LNCAP (cell line): Measurements from ENCODE around the gene GREB1L.

Source experiments
- CTCF ChIP-seq: fragments of 450-650 bp; IDR thresholded peaks from 2 replicates; pipeline ENCODE4 v1.5.1; 2017; ENCODE audit warnings: mild to moderate bottlenecking

The GREB1L gene

GRCh38 chr18:21452796-21453510, 210.9 kb downstream of the GREB1L start:
- TF ChIP-seq CTCF, result no peak

- TF ChIP-seq CTCF, result no peak
Measured at GRCh38 chr18:21453511-21453901, 211.5 kb downstream of the GREB1L start.

- TF ChIP-seq CTCF, result no peak
Measured at GRCh38 chr18:21454725-21455124, 212.7 kb downstream of the GREB1L start.

GRCh38 chr18:21456428-21457178, 214.6 kb downstream of the GREB1L start:
- TF ChIP-seq CTCF, result no peak

GRCh38 chr18:21457179-21457535, 215.1 kb downstream of the GREB1L start:
- TF ChIP-seq CTCF, result no peak

GRCh38 chr18:21458310-21458709, 216.3 kb downstream of the GREB1L start:
- no peak for TF ChIP-seq CTCF

- no peak for TF ChIP-seq CTCF
Measured at GRCh38 chr18:21458788-21459187, 216.8 kb downstream of the GREB1L start.
